Measurements from ENCODE around the gene LUZP4.

GRCh38 chrX:115297189-115297588 lies 7.7 kb downstream of the LUZP4 start:
- TF ChIP-seq CTCF (IDR thresholded peaks at IDR 0.05) (no peak), POLR2AphosphoS5 (IDR thresholded peaks at IDR 0.05) (no peak), POLR2A (IDR thresholded peaks at IDR 0.05) (no peak)
